ENCODE measurements around the gene CFAP77. TPM values are rescaled to one million over a fixed set of nuclear protein-coding genes. Genes with fewer than 3 reads are reported as not detected.

The CFAP77 gene
- total RNA-seq, 2 donors from 2014 or later = not detected

- Histone ChIP-seq H3K36me3 (peaks cover 44% of the 10 kb centered on the region), H3K9me3 (no peaks in the 10 kb centered on the region), H3K4me3 (no peak overlapping the region), H3K4me1 (ENCODE audit: control insufficient read depth in 1 of 2, low read depth in 2 of 2) (no peaks in the 10 kb centered on the region), H3K27me3 (replicated peaks; ENCODE audit: insufficient read depth) (no peaks in the 10 kb centered on the region), H3K27ac (no peak overlapping the region)
- DNase-seq (ENCODE audit: low spot score) (no peak), ATAC-seq (ENCODE audit: insufficient number of reproducible peaks, low FRiP score, low read depth) (no peak)
- TF ChIP-seq CTCF (IDR thresholded peaks at IDR 0.05) = no peak
Measured at GRCh38 chr9:132609829-132610228, 199.8 kb downstream of the CFAP77 start.

GRCh38 chr9:132610661-132611060, 200.7 kb downstream of the CFAP77 start:
- H3K9me3 ChIP-seq = no peaks in the 10 kb centered on the region
- no peak overlapping the region for H3K27ac ChIP-seq
- no peak for DNase-seq (ENCODE audit: low spot score)
- H3K27me3 ChIP-seq (replicated peaks; ENCODE audit: insufficient read depth) = no peaks in the 10 kb centered on the region
- no peak for TF ChIP-seq CTCF (IDR thresholded peaks at IDR 0.05)
- H3K4me1 ChIP-seq (ENCODE audit: control insufficient read depth in 1 of 2, low read depth in 2 of 2) = no peaks in the 10 kb centered on the region
- no peak for ATAC-seq (ENCODE audit: insufficient number of reproducible peaks, low FRiP score, low read depth)
- H3K36me3 ChIP-seq = peaks cover 48% of the 10 kb centered on the region
- H3K4me3 ChIP-seq = no peak overlapping the region

- peaks cover 58% of the 10 kb centered on the region for H3K36me3 ChIP-seq
- ATAC-seq (ENCODE audit: insufficient number of reproducible peaks, low FRiP score, low read depth) (no peak), DNase-seq (ENCODE audit: low spot score) (no peak)
Measured at GRCh38 chr9:132614324-132614723, 204.3 kb downstream of the CFAP77 start.

GRCh38 chr9:132615774-132616173, 205.8 kb downstream of the CFAP77 start:
- TF ChIP-seq CTCF (IDR thresholded peaks at IDR 0.05) = no peak
- no peak for DNase-seq (ENCODE audit: low spot score)
- H3K27ac ChIP-seq = no peak overlapping the region
- no peaks in the 10 kb centered on the region for H3K4me1 ChIP-seq (ENCODE audit: control insufficient read depth in 1 of 2, low read depth in 2 of 2)
- H3K9me3 ChIP-seq = no peaks in the 10 kb centered on the region
- peaks cover 49% of the 10 kb centered on the region for H3K36me3 ChIP-seq
- H3K4me3 ChIP-seq = no peak overlapping the region
- H3K27me3 ChIP-seq (replicated peaks; ENCODE audit: insufficient read depth) = no peaks in the 10 kb centered on the region
- no peak for ATAC-seq (ENCODE audit: insufficient number of reproducible peaks, low FRiP score, low read depth)

More at GRCh38 chr9:132614324-132614723, 204.3 kb downstream of the CFAP77 start:
- Histone ChIP-seq H3K4me1 (ENCODE audit: control insufficient read depth in 1 of 2, low read depth in 2 of 2) (no peaks in the 10 kb centered on the region), H3K27me3 (replicated peaks; ENCODE audit: insufficient read depth) (no peaks in the 10 kb centered on the region), H3K9me3 (no peaks in the 10 kb centered on the region), H3K4me3 (no peak overlapping the region), H3K27ac (no peak overlapping the region)
- TF ChIP-seq CTCF (IDR thresholded peaks at IDR 0.05) = no peak

GRCh38 chr9:132616725-132617124, 206.7 kb downstream of the CFAP77 start:
- ATAC-seq (ENCODE audit: insufficient number of reproducible peaks, low FRiP score, low read depth) = no peak
- H3K4me3 ChIP-seq = no peak overlapping the region

More at GRCh38 chr9:132616725-132617124, 206.7 kb downstream of the CFAP77 start:
- peaks cover 40% of the 10 kb centered on the region for H3K36me3 ChIP-seq
- no peak overlapping the region for H3K27ac ChIP-seq
- no peak for TF ChIP-seq CTCF (IDR thresholded peaks at IDR 0.05)
- H3K27me3 ChIP-seq (replicated peaks; ENCODE audit: insufficient read depth) = no peaks in the 10 kb centered on the region
- H3K4me1 ChIP-seq (ENCODE audit: control insufficient read depth in 1 of 2, low read depth in 2 of 2) = no peaks in the 10 kb centered on the region
- no peaks in the 10 kb centered on the region for H3K9me3 ChIP-seq
- DNase-seq (ENCODE audit: low spot score) = no peak

Measured in thoracic aorta (tissue), 2 donors.